DND-41 (cell line): Measurements from ENCODE around the gene CCDC178.

Source experiments
- CTCF ChIP-seq: IDR thresholded peaks from 2 replicates; pipeline ENCODE4 v1.5.1; 2012; ENCODE audit warnings: borderline replicate concordance, low read length, moderate library complexity, mild to moderate bottlenecking; ENCODE audit not compliant: poor library complexity, severe bottlenecking; ENCODE audit errors: extremely low read depth
- EZH2 ChIP-seq: IDR thresholded peaks from 3 replicates; pipeline ENCODE4 v1.6.1; 2012; ENCODE audit warnings: borderline replicate concordance, low read depth, mild to moderate bottlenecking, moderate library complexity, low read length, inconsistent platforms; ENCODE audit not compliant: severe bottlenecking

GRCh38 chr18:32956591-32957315 lies 483.8 kb downstream of the CCDC178 start:
- TF ChIP-seq CTCF (peak; percentile 10), EZH2 (no peak)
